ENCODE results near the gene SYNJ2.
"Not testable (repeated sequence)": the region's sequence is repeated elsewhere in the genome, so short reads cannot be mapped to it uniquely, and the experiment has no call there.

Gene SYNJ2

GRCh38 chr6:157981395-157982101 is at the start of gene SYNJ2:
TSS of gene SYNJ2 (plus strand) at chr6:157981863. CDS start at chr6:157981962, 99 bp downstream.
- no peak for FAIRE-seq

DNA sequence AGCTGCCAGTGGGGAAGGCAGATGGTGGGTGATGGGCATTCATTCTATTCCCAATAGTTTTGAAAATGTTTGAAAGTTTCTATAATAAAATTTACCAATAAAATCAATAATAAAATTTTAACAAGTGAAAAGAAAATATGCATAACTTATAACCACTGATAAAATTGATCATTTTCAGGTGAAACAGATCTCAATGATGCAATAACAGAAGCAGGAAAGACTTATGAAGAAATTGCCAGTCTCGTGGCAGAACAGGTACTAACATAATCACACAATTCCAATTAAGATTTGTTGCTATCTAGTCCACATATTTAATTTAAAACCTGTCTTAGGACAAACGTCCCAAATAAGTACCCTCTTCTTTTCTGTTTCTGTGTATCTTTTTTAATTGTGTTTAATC is 45.9 kb upstream of the SYNJ2 start:
- no peak for FAIRE-seq

GRCh38 chr6:157937318-157937717 is 44.3 kb upstream of the SYNJ2 start:
- FAIRE-seq = no peak

DNA sequence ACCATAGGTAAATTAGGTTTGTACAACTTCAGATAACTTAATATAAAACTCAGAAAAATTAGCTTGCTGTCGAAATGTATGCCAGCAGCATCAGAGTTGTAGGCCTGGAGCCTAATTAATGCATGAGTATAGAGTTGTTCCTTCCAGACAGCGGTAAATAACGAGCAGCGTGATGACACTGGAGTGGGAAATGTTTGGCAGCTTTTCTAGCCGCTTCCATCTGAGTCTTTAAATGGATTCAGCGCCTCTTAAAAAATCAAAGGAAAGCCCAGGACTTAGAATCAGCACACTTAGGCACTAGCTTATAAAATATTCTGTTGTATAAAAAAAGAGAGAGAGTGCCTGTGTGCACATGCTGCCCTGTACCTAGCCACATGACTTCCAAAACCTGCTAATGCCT is 43.7 kb upstream of the SYNJ2 start:
- no peak for FAIRE-seq

GRCh38 chr6:157940375-157941036 is 41.2 kb upstream of the SYNJ2 start:
- FAIRE-seq = not testable (repeated sequence)

- FAIRE-seq = no peak
Measured at GRCh38 chr6:157941101-157941863, 40.4 kb upstream of the SYNJ2 start.

DNA sequence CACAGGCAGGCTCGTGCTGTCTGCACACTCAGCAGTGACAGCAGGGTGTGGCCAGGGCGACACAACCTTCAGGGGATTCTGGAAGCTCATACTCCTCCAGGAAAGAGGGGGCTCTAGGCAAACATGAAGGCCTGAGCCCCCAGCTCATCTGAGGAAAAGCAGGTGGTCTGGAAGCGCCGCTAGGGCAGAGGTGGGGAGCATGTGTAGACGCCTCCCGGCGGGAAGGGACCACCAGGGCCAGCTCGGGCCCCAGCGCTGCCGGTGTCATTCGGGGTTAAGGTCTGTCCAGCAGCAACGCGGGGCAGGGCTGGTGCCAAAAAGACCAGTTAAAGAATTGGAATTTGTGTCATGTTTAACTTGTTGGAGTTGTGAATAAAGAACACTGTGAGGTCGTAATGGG is 39.3 kb upstream of the SYNJ2 start:
- no peak for FAIRE-seq

DNA sequence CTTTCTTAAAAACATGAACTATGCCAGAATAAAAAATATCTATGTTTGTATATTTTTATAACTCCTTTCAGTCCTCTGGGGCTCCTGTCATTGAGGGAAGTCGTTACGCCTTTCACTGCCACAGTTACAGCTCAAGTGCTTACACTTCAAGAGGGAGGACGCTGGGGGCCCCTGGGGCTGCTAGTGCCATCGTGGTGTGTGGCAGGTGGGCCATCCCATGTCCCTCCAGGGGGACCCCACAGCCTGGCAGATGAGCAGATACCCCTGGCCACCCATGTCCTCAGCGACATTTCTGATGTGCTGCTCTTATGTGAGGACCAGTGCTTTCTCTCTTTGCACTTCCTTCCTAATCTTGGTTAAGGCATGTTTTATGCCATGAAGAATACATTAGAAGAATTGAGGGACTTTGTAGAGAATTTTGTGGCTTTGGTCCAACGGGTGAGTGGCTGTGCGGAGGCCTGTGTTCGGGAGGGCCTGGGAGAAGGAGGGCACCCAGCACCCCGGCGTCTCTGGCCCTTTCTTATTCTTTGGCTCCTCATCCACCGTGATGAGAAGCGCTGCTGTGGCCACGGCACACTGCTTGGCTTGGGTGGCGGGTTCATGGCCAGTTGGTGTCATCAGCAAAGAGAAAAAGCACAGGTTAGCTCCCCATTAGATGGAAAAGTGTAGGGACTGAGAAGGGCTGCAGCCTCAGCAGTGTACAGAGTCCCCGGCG is 38.3 kb upstream of the SYNJ2 start:
- no peak for FAIRE-seq

- no peak for FAIRE-seq
Measured at GRCh38 chr6:157943964-157944283, 37.7 kb upstream of the SYNJ2 start.

DNA sequence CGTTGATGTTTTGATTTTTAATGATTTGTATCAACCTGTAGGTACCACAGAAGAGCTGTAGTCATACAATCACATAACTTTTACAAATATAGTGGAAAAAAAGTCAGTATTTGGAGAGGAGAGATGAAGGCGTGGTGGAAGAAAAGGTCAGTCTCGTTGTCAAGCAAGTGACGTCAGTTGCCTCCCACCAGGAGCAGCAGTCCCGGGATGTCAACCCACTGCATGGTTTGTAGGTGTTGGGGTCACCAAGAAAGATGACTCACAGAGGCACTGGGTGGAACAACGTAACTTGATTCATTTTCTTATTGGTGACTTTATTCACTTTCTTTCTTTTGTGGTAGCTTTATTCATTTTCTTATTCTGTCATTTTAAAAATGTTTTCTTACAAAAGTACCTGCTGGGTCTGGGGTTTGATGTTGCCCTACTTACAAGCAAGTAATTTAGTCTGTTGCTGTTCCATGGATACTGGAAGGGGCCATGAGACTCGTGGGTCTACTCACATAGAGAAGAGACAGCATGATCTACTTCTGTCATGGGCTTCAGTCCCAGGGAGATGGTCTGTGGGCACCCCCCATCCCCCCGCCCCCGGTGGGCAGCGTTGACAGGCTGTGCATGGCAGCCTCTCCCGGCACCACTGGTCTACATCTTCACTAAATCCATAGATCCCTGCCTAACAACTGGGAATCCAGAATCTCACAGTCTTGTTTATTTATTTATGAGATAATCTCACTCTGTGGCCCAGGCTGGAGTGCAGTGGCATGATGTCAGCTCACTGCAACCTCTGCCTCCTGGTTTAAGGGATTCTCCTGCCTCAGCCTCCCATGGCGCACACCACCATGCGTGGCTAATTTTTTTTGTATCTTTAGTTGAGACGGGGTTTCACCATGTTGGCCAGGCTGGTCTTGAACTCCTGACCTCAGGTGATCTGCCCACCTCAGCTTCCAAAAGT is 36.4 kb upstream of the SYNJ2 start:
- no peak for FAIRE-seq

DNA sequence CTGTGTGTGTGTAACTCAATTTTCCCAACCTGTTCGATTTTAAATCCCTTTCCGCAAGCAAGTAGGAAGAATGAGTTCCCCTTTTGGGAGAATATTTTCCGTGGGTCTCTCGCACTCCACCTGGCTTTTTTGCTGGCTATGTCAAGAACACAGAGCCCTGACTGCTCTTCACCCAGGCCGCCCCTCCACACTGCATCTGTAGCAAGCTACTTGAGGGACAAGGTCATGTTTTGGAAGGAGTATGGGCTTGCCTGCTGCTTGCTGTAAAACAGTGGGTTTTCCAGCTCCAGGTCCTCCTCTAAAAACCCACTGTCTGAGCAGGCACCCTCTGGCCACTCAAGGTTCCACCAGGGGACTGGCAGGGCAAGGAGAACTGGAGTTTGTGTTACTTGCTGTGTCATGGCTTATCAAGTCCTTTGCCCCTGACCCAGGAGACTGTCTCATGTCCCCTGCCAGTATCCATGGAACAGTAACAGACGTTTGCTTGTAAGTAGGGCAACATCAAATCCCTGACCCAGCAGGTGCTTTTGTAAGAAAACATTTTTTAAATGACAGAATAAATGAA is 35.5 kb upstream of the SYNJ2 start:
- FAIRE-seq = no peak

DNA sequence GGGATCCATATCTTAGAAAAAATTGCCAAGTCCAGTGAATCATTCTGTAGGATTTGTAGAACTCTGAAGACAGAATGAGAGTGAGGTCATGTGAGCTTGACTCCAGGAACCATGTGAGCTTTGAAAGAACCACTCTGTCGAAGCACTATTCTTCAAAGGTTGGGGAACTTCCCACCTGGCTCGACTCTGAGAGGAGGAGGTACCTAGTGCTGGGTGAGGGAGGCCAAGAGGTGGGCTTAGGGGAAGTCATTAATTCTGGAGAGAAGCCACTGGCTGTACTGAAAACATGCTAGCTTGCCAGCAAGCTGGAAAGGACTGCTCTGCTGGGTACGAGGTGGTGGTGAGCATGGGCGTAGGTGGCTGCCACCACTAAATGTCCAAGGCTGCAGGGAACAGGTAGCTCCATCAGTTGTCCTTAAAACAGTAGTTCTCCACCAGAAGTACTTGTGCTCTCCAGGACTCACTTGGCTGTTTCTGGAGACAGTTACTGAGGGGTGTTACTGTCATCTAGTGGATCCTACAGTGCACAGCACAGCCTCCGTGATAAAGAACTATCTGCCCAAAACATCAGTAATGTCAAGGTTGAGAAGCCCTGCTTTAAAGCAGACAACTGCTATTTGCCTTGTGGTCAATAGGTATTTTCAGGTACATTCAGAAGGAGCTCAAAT is 34.7 kb upstream of the SYNJ2 start:
- FAIRE-seq = no peak

DNA sequence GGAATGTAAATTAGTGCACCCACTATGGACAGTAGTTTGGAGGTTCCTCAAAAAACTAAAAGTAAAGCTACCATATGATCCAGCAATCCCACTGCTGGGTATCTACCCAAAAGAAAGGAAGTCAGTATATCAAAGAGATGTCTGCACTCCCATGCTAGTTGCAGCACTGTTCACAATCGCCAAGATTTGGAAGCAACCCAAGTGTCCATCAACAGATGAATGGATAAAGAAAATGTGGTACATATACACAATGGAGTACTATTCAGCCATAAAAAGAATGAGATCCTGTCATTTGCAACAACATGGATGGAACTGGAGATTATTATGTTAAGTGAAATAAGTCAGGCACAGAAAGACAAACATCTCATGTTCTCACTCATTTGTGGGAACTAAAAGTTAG is 30.8 kb upstream of the SYNJ2 start:
- not testable (repeated sequence) for FAIRE-seq

- no peak for FAIRE-seq
Measured at GRCh38 chr6:157951828-157952227, 29.8 kb upstream of the SYNJ2 start.

- FAIRE-seq = no peak
Measured at GRCh38 chr6:157952861-157953351, 28.8 kb upstream of the SYNJ2 start.

GRCh38 chr6:157953580-157954091 is 28.0 kb upstream of the SYNJ2 start:
- no peak for FAIRE-seq

GRCh38 chr6:157954150-157955117 is 27.2 kb upstream of the SYNJ2 start:
- FAIRE-seq = no peak

DNA sequence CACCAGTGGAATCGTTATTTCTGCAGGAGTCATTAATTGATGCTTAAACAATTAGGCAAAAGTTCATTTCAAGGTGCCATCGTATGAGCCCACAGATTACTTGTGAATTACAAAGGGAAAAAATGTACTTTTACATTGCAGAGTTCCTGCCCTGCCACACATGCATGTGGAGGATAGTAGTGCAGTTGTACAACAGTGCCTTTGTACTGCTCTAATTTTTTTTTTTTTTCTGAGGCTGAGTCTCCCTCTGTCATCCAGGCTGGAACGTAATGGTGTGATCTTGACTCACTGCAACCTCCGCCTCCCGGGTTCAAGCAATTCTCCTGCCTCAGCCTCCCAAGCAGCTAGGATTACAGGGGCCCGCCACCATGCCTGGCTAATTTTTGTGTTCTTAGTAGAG is 26.0 kb upstream of the SYNJ2 start:
- FAIRE-seq = no peak

DNA sequence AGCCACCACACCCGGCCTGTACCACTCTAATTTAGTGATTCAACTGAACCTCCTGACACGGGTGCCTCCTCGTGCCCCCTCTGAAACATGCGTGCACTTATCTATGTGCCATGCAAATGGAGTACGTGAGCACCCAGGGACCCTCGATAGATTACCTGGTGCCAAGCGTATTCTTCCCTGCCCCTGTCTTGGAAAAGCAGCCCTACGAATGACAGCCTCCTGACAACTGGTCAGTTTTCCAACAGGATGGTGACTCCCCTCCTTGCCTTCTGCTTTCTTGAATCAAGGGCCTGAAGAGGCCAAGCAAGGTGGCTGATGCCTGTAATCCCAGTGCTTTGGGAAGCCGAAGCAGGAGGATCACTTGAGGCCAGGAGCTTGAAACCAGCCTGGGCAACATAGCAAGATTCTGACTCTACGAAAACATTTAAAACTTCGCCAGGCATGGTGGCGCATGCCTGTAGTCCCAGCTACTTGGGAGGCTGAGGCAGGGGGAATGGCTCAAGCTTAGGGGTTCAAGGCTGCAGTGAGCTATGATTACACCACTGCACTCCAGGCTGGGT is 25.4 kb upstream of the SYNJ2 start:
- no peak for FAIRE-seq

Data from colon (tissue), 2 donors.